AG09319 (cell line): ENCODE data around the gene EPB41L4B.

Experiments
- DNase-seq: peaks from one replicate; pipeline ENCODE4 v3.0.0-alpha.2; 2010; ENCODE audit warnings: low read depth; ENCODE audit errors: extremely low read depth
- TF ChIP-seq, protein P1 (sequence below): IDR thresholded peaks from 2 replicates; pipeline ENCODE4 v1.5.1; 2011; ENCODE audit warnings: low read depth, mild to moderate bottlenecking, inconsistent platforms, low read length, moderate library complexity

Gene EPB41L4B

DNA sequence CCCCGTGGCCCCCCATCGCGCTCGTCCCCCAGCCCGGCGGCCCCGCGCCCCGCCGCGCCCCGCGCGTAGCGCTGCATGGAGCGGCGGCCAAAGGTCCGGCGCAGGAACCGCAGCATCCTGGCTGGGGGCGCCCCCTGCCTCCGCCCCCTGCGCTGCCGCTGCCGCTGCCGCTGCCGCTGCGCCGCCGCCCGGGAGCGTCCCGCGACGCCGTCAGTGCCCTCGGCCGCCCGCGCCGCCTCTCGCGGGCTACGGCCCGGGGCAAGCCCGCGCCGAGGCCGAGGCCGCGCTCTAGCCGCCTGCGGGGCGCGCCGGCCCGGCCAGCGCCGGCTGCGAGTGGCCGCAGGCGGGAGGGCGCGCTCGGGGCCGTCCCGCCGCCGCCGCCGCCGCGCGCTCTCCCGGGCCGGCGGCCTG, 523 bp downstream of the EPB41L4B start:
- TF ChIP-seq, protein P1, sequence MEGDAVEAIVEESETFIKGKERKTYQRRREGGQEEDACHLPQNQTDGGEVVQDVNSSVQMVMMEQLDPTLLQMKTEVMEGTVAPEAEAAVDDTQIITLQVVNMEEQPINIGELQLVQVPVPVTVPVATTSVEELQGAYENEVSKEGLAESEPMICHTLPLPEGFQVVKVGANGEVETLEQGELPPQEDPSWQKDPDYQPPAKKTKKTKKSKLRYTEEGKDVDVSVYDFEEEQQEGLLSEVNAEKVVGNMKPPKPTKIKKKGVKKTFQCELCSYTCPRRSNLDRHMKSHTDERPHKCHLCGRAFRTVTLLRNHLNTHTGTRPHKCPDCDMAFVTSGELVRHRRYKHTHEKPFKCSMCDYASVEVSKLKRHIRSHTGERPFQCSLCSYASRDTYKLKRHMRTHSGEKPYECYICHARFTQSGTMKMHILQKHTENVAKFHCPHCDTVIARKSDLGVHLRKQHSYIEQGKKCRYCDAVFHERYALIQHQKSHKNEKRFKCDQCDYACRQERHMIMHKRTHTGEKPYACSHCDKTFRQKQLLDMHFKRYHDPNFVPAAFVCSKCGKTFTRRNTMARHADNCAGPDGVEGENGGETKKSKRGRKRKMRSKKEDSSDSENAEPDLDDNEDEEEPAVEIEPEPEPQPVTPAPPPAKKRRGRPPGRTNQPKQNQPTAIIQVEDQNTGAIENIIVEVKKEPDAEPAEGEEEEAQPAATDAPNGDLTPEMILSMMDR: no peak
- no peak for DNase-seq

DNA sequence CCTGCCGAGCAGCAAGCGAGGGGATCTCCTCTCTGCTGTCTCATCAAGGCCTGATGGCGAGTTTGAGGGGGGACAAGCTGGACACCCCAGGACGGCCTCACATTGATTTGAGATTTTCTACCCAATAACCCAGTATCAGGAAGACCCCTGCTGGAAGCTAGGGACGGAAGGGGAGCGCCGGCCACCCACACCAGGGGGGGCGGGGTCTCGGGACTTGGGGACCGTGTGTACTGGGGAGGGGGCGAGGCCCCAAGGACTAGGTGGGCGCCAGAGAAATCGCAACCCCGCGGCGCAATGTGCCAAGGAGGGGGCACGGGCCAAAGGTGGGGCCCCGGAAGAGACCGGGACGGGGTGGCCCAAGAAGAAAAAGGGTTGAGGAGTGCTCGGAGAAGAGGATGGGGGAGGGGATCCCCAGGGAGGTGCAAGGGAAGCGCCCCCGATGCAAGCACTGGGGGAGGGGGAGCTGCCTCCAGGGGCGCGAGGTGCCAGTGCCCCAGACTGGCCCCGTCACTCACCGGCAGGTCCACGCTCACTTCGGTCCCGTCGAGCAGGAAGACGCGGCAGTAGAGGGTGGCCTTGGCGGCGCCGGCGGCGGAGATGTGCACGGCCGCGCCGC, 1.1 kb downstream of the EPB41L4B start:
- TF ChIP-seq, protein P1: no peak
- DNase-seq: no peak

DNA sequence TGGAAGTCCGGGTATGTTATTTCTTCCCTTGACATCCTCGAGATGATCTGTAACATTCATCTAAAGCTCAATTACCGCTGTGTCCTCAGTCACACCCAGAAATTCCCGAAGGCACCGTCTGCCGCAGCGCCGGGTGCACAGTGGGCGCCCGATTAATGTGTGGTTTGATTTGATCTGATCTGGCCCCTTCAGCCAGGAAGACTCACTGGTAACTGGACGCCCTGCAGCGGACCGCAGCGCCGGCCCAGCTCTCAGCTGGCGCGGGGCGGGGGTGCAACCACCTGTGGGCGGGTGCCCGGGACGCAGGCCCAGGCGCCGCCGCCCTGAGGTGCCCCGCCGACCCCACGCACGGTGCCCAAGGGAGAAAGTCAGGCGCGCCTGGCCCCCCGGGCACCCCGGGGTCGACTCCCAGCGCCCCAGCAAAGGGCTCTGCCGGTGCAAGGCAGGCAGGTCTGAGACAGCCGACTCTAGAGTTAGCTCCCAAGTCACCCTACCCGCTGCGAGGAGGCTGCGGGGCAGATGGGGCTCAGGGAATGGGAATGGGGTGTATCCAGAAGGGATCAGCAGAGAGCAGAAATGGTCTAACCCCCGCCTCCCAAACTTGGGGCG, 1.7 kb downstream of the EPB41L4B start:
- DNase-seq: no peak
- TF ChIP-seq, protein P1: no peak

DNA sequence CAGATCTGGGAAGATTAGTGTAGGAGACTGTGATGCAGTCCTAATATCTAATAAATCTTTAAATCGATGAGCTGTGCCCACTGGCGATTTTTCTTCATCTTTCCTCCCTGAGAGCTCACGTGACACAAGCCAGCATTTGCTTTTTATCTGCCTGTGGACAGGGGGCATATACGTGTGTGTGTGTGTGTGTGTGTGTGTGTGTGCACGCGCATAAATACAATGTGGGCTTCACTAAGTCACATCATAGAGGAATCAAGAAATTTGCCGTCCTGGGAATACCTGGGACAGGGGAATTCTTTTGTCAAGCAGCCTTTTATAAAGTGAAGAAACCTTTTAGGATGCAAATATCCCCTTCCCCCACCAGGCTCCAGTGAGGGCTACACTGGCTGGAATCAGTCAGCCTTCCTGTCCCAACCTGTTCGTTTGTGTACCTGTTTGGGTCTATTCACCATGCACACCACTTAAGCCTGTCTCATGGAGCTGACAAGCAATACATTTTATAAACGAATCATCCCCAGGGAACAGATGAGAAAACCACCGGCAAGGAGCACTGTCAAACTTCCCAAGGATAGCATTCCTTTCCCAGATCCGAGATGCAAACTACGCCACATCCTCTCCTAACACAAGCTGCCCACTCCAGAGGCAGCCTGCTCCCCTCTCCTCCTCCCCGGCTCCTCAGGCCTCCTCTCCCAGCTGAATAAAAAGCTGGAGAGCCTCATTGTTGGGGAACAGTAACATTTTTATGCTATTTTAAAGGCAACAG, 2.7 kb downstream of the EPB41L4B start:
- TF ChIP-seq, protein P1: no peak

DNA sequence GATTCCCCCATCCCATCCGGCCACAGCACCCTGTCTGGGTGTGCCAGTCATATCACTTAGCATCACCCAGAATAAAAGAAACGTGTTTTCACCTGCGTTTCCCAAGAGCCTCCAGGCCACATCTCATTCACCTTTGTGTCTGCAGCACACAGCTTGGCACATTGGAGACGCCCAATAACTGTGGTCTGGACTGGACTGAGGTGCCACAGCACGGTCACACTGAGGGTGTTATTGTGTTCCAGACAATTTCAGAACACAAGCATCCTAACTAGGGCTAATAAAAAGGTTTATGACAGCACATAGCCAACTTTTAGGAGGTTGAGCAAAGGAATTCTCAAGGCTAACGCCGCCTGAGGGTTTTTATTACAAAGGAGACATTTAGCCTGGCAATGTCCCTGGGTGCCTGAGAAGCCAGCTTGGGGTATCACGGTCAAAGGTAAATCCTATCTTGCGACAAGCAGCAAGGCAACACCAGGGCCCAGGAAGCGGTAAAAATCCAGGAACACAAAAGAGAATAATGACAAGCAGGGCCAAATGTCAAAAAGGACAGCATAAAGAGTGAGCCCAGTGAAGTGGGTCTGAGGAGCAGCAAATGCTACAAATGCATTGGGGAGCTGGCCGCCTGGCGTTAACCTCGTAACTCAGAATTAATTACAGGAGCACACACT, 3.4 kb downstream of the EPB41L4B start:
- TF ChIP-seq, protein P1: no peak
- DNase-seq: no peak

More for the DNA sequence above, 2.7 kb downstream of the EPB41L4B start:
- no peak for DNase-seq

DNA sequence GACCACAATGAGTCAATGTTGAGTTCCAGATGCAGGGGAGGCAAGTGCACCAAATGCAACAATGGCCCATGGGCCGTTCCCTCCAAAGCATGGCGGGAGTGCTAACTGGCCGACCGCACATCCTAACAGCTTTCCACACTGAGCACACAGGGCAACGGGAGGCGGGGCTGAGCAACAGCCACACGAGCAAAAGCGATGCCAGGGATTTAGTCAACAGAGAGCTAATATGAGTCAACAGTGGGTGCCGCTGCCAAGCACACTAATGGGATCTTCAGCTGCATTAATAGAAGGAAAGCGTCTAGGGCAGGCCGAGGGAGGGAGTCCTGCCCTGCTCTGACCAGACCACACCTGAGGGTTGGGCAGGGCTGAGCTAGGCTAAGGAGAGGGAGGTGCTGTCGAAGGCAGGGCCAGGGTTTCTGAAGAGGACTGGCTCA, 4.6 kb downstream of the EPB41L4B start:
- DNase-seq: peak; percentile 32
- TF ChIP-seq, protein P1: no peak
